Activated CD4-positive, CD25-positive, alpha-beta regulatory T cell treated with anti-CD3 and anti-CD28 coated beads, Interleukin-2, amount 50 U/mL, for 16 hours (primary cell): ENCODE data around the gene PPM1F.
"Not testable (repeated sequence)": the region's sequence is repeated elsewhere in the genome, so short reads cannot be mapped to it uniquely, and the experiment has no call there.

ENCODE experiments used
- DNase-seq: peaks from one replicate; pipeline ENCODE4 v3.0.0-alpha.2; 2020; ENCODE audit warnings: low read depth, low spot score

Gene PPM1F

DNA sequence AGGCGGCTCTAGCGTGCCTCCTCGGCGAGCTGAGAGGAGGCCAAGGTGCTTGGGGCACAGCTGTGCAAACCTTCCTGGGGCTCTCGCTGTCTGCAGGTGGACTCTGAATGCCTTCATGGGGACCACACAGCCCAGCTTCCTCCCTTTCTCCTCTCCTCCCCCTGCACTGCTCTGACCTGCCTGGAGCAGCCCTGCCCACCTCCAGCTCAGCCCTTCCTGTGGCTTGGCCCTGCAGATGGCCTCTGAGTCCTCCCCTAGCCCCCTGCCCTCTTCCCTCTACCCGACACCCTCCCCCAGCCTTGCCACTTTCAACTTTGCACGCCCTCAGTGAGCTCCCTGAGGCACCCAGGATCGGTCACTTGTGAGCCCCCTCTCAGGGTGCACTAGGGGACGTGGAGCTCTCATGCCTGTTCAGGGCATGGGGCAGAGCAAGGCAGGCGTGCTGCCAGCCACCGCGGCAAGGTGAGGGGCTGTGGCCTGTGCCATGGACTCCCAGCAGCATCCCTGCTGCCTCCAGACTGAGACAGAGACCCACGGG, 31.4 kb downstream of the PPM1F start:
- no peak for DNase-seq

DNA sequence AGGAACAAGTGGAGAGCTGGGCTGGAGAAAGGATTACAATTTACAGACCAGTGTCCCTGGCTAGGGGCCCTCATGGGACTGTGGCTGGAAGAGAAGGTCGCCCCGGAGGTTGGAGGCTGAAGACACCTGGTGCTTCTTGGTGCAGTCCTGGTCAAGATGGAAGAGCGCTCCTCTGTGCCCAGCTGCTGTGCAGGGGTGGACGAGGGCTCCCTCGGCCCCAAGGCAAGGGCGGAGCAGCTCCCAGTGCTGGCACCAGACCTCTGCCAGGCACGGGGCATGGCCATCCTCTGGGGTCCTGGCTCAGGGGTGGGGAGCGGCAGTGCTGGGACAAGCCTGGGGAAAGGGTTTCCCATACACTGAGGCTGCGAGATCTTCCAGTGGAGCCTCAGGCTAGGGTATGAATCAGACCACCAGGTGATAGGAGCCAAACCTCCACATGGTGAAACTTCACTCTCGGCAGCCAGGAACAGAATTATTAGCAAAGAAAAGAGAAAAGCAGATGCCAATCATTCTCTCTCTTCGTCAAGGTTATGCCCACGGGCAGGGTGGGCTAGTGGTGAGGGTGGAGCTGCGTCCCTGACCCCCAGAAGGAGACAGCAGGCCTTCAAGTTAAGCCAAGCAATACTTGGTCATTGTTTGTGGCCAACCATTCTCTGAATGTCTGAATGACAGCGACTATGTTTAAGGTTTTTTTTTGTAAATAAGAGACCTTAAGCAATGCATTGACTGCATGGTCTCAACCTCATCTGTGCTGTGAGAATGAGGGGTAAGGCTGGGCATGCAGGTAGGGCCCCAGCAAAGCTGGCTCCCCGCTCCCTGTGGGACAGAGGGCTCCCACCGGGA, 32.1 kb downstream of the PPM1F start:
- no peak for DNase-seq

DNA sequence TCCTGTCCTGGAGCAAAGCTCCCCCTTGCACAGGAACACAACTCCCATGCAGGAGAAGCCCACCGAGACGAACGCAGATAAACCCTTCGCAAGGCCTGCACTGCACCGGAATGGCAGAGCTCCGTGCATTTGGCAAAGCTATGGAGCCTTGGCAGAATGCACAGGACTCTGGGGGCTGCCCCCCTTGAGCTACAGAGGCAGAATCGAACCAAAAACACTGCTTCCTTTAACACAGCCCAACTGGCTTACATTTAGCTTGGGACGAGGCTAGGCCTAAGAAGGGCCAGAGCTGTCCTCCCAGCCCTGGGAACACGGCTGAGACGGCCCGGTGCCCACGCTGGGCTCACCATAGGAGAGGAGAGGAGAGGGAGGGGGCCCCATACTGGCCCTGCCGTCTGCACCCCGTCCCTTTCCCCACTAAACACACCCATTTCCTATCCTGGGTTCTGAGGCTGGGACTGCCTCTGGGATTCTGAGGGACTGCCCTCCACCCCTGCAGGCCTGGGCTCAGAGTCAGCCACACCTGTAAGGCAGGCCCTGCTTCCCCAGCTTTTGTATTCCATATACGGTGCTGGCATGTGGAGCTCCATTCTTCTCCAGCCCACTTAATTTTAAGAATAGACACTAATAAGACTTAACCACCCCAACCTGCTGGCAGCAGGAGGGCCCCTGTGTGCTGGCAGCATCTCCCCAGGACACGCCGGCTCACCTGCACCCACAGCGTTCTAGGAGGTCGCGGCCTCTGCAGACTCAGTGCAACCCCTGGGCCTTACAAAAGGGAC, 32.9 kb downstream of the PPM1F start:
- no peak for DNase-seq

DNA sequence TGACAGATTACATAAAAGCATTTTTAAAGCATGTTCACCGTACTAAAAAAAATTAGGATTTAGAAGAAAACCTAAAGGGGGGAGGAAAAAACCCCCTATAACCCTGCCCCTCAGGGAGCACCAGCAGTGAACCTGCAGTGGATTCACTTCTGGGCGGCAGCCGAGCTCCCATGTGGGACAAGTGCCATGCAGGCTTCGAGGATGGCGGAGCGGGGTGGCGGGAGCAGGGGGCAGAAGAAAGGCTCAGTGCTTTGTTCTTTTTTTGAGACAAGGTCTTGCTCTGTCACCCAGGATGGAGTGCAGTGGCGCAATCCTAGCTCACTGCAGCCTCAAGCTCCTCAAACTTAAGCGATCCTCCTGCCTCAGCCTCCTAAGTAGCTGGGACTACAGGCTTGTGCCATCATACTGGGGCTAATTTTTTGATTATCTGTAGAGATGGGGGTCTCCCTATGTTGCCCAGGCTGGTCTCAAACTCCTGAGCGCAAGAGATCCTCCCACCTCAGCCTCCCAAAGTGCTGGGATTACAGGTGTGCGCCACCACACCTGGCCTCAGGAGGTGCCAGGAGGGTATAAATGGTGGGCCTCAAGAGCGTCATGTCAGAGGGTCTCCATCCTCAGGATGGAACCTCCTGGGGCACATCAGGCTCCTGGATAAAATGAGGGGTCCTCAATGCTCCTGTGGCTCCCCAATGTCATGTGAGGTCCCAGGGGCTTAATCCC, 34.0 kb downstream of the PPM1F start:
- no peak for DNase-seq

DNA sequence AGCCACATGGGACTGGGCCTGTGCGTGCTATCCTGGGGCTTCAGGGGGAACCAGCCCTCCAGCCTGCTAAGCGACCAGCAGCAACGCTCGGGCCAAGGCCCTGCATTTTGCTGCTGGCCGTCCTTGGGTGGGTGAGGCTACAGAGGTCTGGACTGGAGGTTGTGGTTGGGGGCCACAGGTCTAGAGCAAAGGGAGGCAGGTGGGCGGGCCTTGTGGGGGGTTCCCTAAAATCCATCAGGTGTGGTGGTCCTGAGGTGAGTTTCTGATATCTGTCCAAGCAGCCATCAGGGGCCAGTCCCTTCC, 34.7 kb downstream of the PPM1F start:
- no peak for DNase-seq

DNA sequence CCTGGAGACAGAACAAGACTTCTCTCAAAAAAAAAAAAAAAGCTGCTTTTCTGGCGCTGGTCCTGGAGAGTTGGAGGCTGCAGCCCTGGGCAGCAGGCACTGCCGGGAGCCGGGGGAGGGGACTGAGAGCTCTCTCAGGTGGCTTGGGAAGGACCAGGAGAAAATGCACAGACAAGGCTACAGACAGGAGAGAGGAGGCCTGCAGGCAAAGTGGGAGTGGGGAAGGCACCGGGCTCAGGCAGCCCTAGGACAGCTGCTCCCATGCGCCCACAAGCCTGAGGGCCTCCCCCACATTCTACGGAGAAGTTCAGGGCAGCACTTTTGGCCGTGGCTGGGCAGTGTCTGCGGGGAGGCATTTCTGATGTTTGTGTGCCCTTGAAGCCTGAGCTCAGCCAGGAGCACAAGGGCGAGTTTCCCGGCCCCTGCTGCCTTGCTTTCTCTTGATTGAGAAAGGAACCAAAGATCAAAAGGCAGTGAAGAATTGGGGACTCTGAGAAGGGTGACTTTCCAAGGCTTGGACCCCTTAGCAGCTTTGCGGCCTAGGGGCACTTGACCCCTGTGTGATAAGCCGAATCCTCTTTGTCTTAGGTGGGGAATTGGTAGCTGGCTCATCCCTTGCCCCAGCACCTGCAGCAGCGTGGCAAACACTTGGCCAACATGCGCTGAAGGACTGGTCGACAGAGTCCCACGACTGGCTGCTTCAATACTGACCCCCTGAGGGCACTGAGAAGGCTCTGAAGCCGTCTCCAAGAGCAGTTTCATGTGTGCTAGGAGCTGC, 35.3 kb downstream of the PPM1F start:
- no peak for DNase-seq

DNA sequence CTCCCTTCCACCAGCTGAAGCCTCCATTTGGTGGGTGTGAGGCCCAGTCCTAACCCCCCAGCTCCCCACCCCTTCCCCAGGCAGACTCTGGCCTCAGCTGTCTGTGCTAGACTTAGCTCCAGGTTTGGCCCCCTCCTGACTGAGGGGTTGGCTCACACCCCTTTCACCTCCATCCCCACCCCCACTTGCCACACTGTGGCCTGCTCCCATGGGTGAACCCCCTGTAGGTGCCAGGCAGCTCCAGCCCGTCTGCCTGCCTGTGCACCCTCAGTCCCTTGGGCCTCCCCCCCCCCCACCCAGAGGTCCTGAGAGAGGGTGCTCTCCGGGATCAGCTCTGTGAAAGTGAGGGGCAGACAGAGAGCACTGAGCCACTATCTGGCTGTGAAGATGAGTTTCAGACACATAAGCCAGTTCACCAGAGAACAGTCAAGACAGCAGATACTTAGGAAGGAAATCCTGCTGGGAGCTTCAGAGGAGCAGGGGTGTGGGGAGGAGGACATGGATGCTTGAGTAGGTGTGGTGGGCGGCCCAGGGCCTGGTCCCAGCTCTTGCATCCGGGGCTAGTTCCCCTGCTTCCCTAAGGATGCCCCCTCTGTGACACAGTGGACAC, 36.2 kb downstream of the PPM1F start:
- DNase-seq, result no peak

DNA sequence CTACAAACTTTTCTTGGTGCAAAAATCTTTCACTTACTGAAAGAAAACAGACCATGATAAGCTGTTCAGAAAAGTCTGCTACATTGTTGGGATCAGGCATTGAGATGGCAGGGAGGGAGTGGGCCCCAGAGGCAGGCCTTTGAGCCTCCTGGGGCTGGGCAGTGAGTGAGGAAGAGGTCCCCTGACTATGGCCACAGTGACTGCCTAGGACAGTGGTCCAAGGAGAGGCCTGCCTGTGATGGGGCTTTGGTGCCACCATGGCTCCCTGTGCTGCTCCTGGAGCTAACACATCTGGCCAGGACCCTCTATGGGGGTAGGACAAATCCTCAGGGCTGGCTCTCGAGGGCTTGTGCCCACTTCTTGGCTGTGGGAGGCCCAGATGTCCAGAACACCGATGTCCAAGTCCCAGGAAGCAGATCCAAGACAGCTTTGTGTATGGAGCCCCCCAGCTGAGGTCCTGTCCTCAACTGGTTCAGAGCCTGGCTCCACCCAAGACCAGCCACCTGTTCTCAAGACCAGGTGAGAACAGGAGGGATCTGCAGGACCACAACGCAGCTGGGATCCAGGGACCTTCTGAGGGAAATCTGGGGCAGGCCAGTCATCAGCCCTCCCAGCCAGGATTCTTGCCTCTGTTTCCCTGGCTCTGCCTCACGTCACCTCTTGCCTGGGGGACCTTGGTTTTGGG, 36.9 kb downstream of the PPM1F start:
- DNase-seq, result no peak

DNA sequence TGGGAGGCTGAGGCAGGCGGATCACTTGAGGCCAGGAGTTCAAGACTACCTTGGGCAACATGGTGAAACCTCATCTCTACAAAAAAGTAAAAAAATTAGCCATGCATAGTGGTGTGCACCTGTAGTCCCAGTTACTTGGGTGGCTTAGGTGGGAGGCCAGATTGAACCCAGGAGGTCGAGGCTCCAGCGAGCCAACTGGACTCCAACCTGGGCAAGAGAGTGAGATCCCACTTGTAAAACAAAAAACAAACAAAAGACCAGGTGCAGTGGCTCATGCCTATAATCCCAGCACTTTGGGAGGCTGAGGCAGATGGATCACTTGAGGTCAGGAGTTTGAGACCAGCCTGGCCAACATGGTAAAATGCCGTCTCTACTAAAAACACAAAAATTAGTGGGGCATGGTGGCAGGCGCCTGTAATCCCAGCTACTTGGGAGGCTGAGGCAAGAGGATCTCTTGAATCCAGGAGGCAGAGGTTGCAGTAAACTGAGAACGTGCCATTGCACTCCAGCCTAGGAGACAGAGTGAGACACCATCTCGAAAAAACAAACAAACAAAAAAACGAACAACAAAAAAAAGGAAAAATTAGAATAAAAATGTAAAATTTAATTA, 38.5 kb downstream of the PPM1F start:
- DNase-seq, result not testable (repeated sequence)

DNA sequence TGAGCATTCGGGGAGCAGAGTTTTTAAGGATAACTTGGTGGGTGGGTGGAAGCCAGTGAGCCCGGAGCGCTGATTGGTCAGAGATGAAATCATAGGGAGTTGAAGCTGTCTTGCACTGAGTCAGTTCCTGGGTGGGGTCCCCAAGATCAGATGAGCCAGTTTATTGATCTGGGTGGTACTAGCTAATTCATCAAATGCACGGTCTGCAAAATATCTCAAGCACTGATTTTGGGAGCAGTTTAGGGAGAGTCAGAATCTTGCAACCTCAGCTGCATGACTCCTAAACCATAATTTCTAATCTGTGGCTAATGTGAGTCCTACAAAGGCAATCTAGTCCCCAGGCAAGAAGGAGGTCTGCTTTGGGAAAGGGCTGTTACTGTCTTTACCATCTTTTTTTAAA, 42.3 kb downstream of the PPM1F start:
- DNase-seq, result not testable (repeated sequence)

DNA sequence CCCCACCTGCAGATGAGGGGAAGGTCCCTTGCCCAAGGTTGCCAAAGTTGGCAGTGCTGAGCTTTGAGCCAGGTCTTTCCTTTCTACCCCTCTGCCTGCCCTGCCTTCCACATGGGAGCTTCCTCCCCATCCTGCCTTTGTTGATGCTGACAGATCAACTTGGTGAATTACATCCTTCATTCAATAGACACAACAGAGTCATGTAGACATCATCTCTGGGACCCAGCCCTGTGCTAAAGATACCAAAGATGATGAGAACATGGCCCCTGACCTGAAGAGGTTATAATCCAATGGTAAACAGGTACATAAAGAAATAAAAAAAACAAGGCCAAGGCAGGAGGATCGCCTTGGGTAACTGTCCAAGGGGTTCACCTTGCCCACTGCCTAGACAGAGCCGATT, 42.8 kb downstream of the PPM1F start:
- no peak for DNase-seq

DNA sequence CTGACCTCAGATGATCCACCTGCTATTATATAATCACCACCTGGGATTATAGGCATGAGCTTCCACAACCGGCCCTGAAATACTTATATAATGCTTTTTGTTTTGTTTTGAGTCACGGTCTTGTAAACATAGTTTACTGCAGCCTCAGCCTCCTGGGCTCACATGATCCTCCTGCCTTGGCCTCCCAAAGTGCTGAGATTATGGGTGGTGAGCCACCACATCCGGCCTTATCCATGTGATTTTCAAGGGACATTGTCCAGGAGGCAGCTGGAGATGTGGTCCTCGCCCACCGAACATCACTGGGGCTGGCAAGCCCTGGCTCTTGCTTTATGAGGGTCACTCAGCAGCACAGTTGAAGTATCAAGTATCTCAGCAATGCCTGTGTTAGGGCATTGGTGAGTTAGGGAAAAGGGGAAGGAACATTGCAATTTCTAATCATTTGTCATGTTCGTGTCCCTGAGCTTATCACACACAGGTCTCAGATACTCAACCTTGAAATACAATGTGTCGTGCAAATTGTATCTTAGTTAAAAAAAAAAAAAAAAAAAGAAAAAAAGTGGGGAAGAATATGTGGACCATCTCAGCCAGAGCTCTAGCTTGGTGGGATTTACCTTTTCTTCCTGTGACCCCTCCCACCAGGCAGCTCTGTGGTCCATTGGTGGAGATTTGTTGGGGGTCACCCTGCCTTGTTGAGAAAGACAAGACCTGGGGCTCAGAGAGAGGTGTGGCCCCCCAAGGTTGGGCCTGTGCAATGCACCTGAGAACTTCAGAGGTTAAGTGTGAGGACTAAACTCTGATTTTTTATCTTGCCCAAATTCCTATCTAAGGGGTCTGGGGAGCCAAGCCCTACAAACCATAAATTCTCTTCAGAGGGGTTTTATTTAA, 44.8 kb downstream of the PPM1F start:
- no peak for DNase-seq

DNA sequence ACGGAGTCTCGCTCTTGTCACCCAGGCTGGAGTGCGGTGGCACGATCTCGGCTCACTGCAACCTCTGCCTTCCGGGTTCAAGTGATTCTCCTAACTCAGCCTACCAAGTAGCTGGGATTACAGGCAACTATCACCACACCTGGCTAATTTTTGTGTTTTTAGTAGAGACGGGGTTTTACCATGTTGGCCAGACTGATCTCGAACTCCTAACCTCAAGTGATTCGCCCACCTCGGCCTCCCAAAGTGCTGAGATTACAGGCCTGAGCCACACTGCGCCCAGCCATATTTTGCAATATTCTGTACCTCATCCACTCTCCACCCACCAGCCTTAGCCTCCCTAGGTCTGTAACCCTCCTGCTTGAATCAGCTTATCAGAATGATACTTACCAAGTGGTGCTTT, 47.4 kb downstream of the PPM1F start:
- DNase-seq, result not testable (repeated sequence)

DNA sequence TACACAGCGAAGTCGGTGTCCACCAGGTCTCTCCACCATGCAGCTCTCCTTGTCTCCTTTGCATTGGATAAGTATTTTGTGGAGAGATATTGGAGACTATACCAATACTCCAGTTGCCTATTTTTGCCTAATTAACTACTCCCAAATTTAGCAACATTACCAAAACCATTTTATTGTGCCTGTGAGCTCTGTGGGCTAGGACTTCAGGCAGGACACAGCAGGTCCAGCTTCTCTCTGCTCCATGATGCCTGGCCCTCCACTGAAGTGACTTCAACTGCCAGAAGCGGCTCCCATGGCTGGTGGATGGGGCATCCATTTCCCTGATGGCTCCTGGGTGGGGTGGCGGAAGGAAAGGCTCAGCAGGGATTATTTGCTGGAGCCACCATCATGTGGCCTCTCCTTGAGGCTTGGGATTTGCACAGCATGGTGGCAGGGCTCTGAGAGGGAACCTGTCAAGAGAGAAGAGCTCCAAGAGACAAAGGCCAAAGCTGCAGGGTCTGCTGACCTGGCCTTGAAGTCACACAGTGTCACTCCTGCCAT, 48.3 kb downstream of the PPM1F start:
- no peak for DNase-seq

DNA sequence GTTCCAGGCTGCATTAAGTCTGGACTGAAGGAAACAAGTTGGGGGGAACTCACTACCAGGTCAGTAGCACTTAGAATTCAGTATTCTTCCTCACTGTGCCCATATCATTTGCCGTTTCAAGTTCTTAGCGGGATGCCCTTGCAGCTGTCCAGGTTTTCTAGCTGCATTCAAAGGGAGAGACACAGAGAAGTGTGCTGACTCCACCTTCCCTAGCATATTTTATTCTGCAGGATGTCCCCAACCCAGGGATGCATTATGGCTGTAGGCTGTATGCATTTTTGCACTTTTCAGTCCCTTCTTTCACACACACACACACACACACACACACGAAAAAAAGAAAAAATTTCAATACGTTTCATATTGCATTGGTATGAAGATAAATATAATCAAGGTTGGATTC, 49.4 kb downstream of the PPM1F start:
- no peak for DNase-seq

DNA sequence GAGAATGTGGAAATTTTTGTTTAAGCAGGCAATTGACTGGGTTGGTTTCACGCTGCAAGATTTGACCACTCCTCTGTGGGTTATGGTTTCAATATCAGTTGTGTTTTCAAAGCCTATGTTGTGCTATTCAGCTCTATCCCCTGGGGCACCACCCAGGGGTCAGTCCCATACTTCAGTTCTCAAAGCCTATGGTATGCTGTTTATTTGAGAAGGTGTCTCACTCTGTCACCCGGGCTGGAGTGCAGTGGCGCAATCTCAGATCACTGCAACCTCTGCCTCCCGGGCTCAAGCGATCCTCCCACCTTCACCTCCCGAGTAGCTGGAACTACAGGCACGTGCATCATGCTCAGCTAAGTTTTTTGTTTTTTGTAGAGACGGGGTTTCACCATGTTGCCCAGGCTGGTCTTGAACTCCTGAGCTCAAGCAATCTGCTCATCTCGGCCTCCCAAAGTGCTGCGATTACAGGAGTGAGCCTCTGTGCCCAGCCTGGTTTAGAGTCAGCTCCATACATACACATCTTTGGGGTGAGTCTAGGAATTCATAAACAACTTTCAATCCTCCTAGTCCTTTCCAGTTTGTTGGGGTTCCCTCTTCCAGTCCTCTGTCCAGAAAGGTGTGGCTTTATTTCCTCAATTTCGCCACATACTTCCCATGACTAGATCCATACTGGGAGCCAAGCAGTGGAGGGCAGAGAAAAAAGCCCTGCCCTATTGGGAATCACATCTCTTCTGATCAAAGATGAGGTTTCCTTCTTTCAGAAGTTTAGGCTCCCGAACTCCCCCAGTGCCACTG, 50.2 kb downstream of the PPM1F start:
- no peak for DNase-seq

DNA sequence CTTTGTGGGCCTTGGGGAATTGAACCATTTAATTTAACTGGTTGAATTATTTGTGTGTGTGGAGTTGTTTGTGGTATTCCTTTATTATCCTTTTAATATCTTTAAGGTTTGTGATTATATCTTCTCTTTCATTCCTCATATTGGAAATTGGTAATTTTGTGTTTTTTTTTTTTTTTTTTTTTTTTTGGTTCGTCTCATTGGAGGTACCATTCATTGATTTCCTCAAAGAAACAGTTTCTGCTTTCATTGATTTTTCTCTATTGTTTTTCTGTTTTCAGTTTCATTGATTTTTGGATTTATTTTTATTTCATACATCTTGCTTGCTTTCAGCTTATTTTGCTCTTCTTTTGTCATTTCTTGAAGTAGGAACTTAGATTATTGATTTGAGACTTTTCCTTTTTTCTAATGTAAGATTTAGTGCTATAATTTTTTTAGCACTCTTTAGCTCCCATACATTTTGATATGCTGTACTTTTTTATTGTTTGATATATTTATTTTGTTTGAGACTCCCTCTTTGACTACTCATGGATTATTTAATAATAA, 54.2 kb downstream of the PPM1F start:
- no peak for DNase-seq
